ENCODE data around the gene CCRL2.

Gene CCRL2

GRCh38 chr3:46454209-46454595 lies 47.1 kb downstream of the CCRL2 start:
- peaks cover 5% of the 10 kb centered on the region for H3K27me3 Mint-ChIP-seq
- no peaks in the 10 kb centered on the region for H3K4me1 Mint-ChIP-seq
- no peaks in the 10 kb centered on the region for H3K36me3 Mint-ChIP-seq
- no peaks in the 10 kb centered on the region for H3K9me3 Mint-ChIP-seq
- H3K27ac Mint-ChIP-seq, result no peak overlapping the region
- H3K4me3 Mint-ChIP-seq, result no peak overlapping the region

GRCh38 chr3:46454606-46455005 lies 47.5 kb downstream of the CCRL2 start:
- no peaks in the 10 kb centered on the region for H3K36me3 Mint-ChIP-seq
- H3K9me3 Mint-ChIP-seq, result no peaks in the 10 kb centered on the region
- no peaks in the 10 kb centered on the region for H3K4me1 Mint-ChIP-seq
- peak overlapping the region; percentile 8 for H3K27ac Mint-ChIP-seq
- H3K27me3 Mint-ChIP-seq, result peaks cover 5% of the 10 kb centered on the region
- H3K4me3 Mint-ChIP-seq, result no peak overlapping the region

GRCh38 chr3:46455231-46456115 lies 48.4 kb downstream of the CCRL2 start:
- H3K27ac Mint-ChIP-seq, result no peak overlapping the region
- H3K4me3 Mint-ChIP-seq, result no peak overlapping the region
- peaks cover 8% of the 10 kb centered on the region for H3K27me3 Mint-ChIP-seq
- no peaks in the 10 kb centered on the region for H3K36me3 Mint-ChIP-seq
- H3K4me1 Mint-ChIP-seq, result no peaks in the 10 kb centered on the region
- H3K9me3 Mint-ChIP-seq, result peaks cover 5% of the 10 kb centered on the region

GRCh38 chr3:46456118-46456517 lies 49.1 kb downstream of the CCRL2 start:
- Mint-ChIP-seq H3K4me1 (no peaks in the 10 kb centered on the region), H3K9me3 (peaks cover 10% of the 10 kb centered on the region), H3K4me3 (no peak overlapping the region), H3K27ac (no peak overlapping the region), H3K27me3 (peaks cover 7% of the 10 kb centered on the region), H3K36me3 (no peaks in the 10 kb centered on the region)

Measured in activated naive CD4-positive, alpha-beta T cell treated with anti-CD3 and anti-CD28 coated beads, Interleukin-2, amount 50 U/mL, for 24 hours (primary cell).